ENCODE data around the gene EPC1. TPM values are rescaled to one million over a fixed set of nuclear protein-coding genes. Genes with fewer than 3 reads are reported as not detected.

The EPC1 gene
- total and polyA plus RNA-seq, 2 of the 8 experiments (the other 6 are each of a cell fraction or from before 2014, with no cell fraction given) = 23.7 to 42.3 TPM

GRCh38 chr10:32263300-32263699 is 83.7 kb downstream of the EPC1 start (continued):
- TF ChIP-seq CHD7 (IDR thresholded peaks at IDR 0.05; ENCODE audit: insufficient replicate concordance, low read length) (no peak), SP1 (IDR thresholded peaks at IDR 0.05; ENCODE audit: low read depth, low read length) (no peak), SUZ12 (IDR thresholded peaks at IDR 0.05; ENCODE audit: low read length) (no peak), EP300 (IDR thresholded peaks at IDR 0.05; ENCODE audit: borderline replicate concordance in 1 of 2, low read depth in 2 of 2, low read length in 2 of 2) (no peak), TEAD4 (IDR thresholded peaks at IDR 0.05; ENCODE audit: low read depth, low read length) (no peak), CBX8 (IDR thresholded peaks at IDR 0.05; ENCODE audit: borderline replicate concordance, low read depth, low read length) (no peak), MAFK (IDR thresholded peaks at IDR 0.05; ENCODE audit: low read depth, low read length) (no peak), TAF7 (optimal IDR thresholded peaks at IDR 0.05; ENCODE audit: borderline replicate concordance, low read depth, low read length) (no peak)
- TF ChIP-seq, protein P1, sequence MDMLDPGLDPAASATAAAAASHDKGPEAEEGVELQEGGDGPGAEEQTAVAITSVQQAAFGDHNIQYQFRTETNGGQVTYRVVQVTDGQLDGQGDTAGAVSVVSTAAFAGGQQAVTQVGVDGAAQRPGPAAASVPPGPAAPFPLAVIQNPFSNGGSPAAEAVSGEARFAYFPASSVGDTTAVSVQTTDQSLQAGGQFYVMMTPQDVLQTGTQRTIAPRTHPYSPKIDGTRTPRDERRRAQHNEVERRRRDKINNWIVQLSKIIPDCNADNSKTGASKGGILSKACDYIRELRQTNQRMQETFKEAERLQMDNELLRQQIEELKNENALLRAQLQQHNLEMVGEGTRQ (IDR thresholded peaks at IDR 0.05; ENCODE audit: low read length) = no peak

Measured in H1 (cell line).